CD8-positive, alpha-beta memory T cell (primary cell): ENCODE data around the gene ASTN2. TPM values are rescaled to one million over a fixed set of nuclear protein-coding genes. Genes with fewer than 3 reads are reported as not detected.
A peak's percentile ranks its signal among the peaks of the same experiment; 100 is the strongest.
"Not testable (repeated sequence)": the region's sequence is repeated elsewhere in the genome, so short reads cannot be mapped to it uniquely, and the experiment has no call there.

ENCODE experiments used
- CTCF ChIA-PET: fragments of 350-600 bp; sonication (Branson Sonifier 250); formaldehyde crosslinking; loops from one replicate; lab custom pipeline; 2021; ENCODE audit warnings: antibody characterized with exemption; lab: Charles Lee
- POLR2A ChIA-PET: fragments of 350-600 bp; sonication (Branson Sonifier 250); formaldehyde crosslinking; loops from one replicate; lab custom pipeline; 2021; ENCODE audit warnings: antibody characterized with exemption; lab: Charles Lee
- DNase-seq, 5 donors: peaks; one replicate each; pipeline versions ENCODE4 v3.0.0 to v3.0.0-alpha.2; 2020 to 2022; ENCODE audit warnings: mixed read lengths in 1 of 5
- H3K27ac ChIP-seq: one replicate; pipeline ENCODE4 v1.7.0; 2013; ENCODE audit warnings: low read depth, mild to moderate bottlenecking, low read length, moderate library complexity
- H3K27me3 ChIP-seq: 2 replicates; pipeline ENCODE4 v1.7.0; 2013; ENCODE audit warnings: low read length, mild to moderate bottlenecking; ENCODE audit not compliant: insufficient read depth, poor library complexity, severe bottlenecking
- H3K36me3 ChIP-seq: 2 replicates; pipeline ENCODE4 v1.7.0; 2013; ENCODE audit warnings: mild to moderate bottlenecking, low read length, moderate library complexity; ENCODE audit not compliant: insufficient read depth
- H3K4me1 ChIP-seq: 2 replicates; pipeline ENCODE4 v1.7.0; 2013; ENCODE audit warnings: mild to moderate bottlenecking, low read length, moderate library complexity; ENCODE audit not compliant: insufficient read depth
- H3K4me3 ChIP-seq: 2 replicates; pipeline ENCODE4 v1.7.0; 2013; ENCODE audit warnings: mild to moderate bottlenecking, low read length
- H3K9me3 ChIP-seq: 2 replicates; pipeline ENCODE4 v1.7.0; 2013; ENCODE audit warnings: mild to moderate bottlenecking, low read length
- H3K27ac Mint-ChIP-seq, 8 donors: one replicate each; pipeline ENCODE4 v1.8.0; 2020 to 2021; ENCODE audit warnings: mixed read lengths in 8 of 8, mild to moderate bottlenecking in 6 of 8, inconsistent platforms in 3 of 8, moderate library complexity in 3 of 8
- H3K27me3 Mint-ChIP-seq, 2 donors: one replicate each; pipeline ENCODE4 v1.8.0; 2020 to 2021; ENCODE audit warnings: mixed read lengths in 2 of 2, mild to moderate bottlenecking in 1 of 2, moderate library complexity in 1 of 2
- H3K36me3 Mint-ChIP-seq, 3 donors: one replicate each; pipeline ENCODE4 v1.8.0; 2020 to 2021; ENCODE audit warnings: mixed read lengths in 3 of 3, inconsistent platforms in 1 of 3, mild to moderate bottlenecking in 1 of 3
- H3K4me1 Mint-ChIP-seq, 3 donors: one replicate each; pipeline ENCODE4 v1.8.0; 2020 to 2021; ENCODE audit warnings: mixed read lengths in 3 of 3, inconsistent platforms in 1 of 3, mild to moderate bottlenecking in 1 of 3
- H3K4me3 Mint-ChIP-seq, 7 donors: one replicate each; pipeline ENCODE4 v1.8.0; 2020 to 2021; ENCODE audit warnings: mixed read lengths in 7 of 7, mild to moderate bottlenecking in 6 of 7, moderate library complexity in 4 of 7, inconsistent platforms in 2 of 7
- H3K9me3 Mint-ChIP-seq, 5 donors: one replicate each; pipeline ENCODE4 v1.8.0; 2020 to 2022; ENCODE audit warnings: mixed read lengths in 5 of 5, mild to moderate bottlenecking in 3 of 5, moderate library complexity in 2 of 5, inconsistent platforms in 1 of 5
- polyA plus RNA-seq: library from polyadenylated mRNA; unstranded; fragments of 300-500 nt; fragmentation: Illumina TruSeq; gene quantifications from one replicate; pipeline ENCODE4 v1.2.3, GENCODE V29; 2021
- total RNA-seq, 2 experiments: library from RNA; stranded (reverse); gene quantifications; one replicate each; pipeline ENCODE4 v1.2.3, GENCODE V29; 2021

The ASTN2 gene
- total and polyA plus RNA-seq, 3 experiments from 2014 or later = 4.1 to 4.8 (median 4.2) TPM

DNA sequence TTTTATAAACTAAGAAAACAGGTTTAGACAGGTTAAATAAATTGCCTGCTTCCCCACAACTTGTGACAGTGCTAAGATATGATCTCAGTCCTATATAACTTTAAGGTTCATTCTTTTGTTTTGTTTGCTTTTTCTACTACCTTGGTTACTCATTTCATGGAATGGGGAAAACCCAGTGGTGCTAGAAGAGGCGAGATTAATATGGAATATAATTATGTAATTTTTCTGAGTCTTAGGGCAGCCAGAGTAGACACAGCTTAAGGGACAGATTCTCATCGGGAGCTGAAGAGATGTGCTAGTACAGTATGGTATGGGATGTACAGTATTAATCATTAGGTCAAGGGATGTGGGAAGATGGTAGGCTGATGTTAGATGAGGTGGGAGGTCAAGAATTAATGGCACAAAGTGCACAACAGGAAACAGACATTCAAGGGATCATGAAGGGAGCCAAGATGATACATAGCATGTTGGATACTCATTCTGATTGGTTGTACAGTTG lies 721.6 kb downstream of the ASTN2 start:
- Mint-ChIP-seq H3K27ac (peak overlapping the region in 4 of 8 donors; percentile 3 to 43 (median 9)), H3K27me3 (no peaks in the 10 kb centered on the region), H3K36me3 (peaks cover 10 to 22% (median 16%) of the 10 kb centered on the region in 3 donors), H3K9me3 (no peaks in the 10 kb centered on the region), H3K4me1 (peaks cover 58 to 85% (median 81%) of the 10 kb centered on the region in 3 donors), H3K4me3 (no peak overlapping the region)
- peaks cover 22% of the 10 kb centered on the region for H3K4me1 ChIP-seq
- H3K36me3 ChIP-seq = peaks cover 6% of the 10 kb centered on the region
- no peak for DNase-seq
- ChIA-PET POLR2A (no interaction called here), CTCF (no interaction called here)
- no peak overlapping the region for H3K4me3 ChIP-seq
- H3K9me3 ChIP-seq = no peaks in the 10 kb centered on the region
- H3K27ac ChIP-seq = no peak overlapping the region
- H3K27me3 ChIP-seq = no peaks in the 10 kb centered on the region

DNA sequence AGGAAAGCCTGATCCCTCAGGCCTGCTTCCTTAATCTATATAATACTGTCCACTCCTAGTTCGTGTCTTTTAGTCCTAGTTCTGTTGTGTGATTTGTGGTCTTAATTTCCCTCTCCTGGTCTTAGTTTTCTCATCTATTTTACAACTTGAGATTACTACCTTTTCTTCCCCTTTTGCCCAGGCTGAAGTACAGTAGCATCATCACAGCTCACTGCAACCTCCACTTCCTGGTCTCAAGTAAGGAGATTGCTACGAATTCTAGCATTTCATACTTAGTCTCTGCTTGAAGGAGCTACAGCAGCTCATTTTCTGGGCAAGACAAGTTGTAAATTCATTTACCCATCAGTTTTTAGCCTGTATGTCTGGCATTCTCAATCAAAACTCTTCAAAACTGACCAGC lies 722.2 kb downstream of the ASTN2 start:
- no peaks in the 10 kb centered on the region for H3K27me3 ChIP-seq
- peaks cover 65 to 92% (median 88%) of the 10 kb centered on the region in 3 donors for H3K4me1 Mint-ChIP-seq
- peak overlapping the region in 2 of 7 donors; percentile 28 to 54 for H3K4me3 Mint-ChIP-seq
- no peaks in the 10 kb centered on the region for H3K27me3 Mint-ChIP-seq
- no peak overlapping the region for H3K27ac ChIP-seq
- no peaks in the 10 kb centered on the region for H3K9me3 Mint-ChIP-seq
- H3K36me3 Mint-ChIP-seq = peaks cover 3 to 15% (median 11%) of the 10 kb centered on the region in 3 donors
- peaks cover 3% of the 10 kb centered on the region for H3K36me3 ChIP-seq
- H3K4me1 ChIP-seq = peaks cover 28% of the 10 kb centered on the region
- H3K9me3 ChIP-seq = no peaks in the 10 kb centered on the region
- POLR2A ChIA-PET = no interaction called here
- CTCF ChIA-PET = no interaction called here
- no peak overlapping the region for H3K4me3 ChIP-seq
- peak overlapping the region in 4 of 8 donors; percentile 15 to 61 (median 48) for H3K27ac Mint-ChIP-seq
- no peak for DNase-seq

DNA sequence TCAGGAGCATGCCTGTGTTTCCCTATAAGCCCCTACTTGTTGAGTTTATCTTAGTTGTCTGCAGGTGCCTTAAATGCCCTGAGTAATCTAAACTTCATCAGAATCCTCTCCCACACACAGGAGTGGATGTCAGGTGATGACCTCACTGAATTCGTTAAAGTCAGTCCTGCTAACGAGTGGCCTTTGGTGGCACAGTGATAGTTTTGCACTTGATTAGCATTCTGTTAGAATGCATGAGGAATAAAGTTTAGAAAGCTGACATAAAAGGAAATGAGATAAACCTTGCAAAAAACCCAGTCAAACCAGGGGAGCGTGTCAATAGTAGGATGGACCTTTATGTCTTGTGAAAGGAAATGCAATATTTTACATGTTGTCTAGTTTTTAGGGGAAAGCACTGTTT lies 723.2 kb downstream of the ASTN2 start:
- Histone ChIP-seq H3K9me3 (no peaks in the 10 kb centered on the region), H3K36me3 (no peaks in the 10 kb centered on the region), H3K4me1 (peaks cover 31% of the 10 kb centered on the region), H3K4me3 (no peak overlapping the region), H3K27ac (no peak overlapping the region), H3K27me3 (no peaks in the 10 kb centered on the region)
- no peaks in the 10 kb centered on the region for H3K9me3 Mint-ChIP-seq
- H3K27ac Mint-ChIP-seq = no peak overlapping the region
- no peaks in the 10 kb centered on the region for H3K27me3 Mint-ChIP-seq
- ChIA-PET POLR2A (no interaction called here), CTCF (no interaction called here)
- H3K36me3 Mint-ChIP-seq = peaks cover 0 to 11% (median 9%) of the 10 kb centered on the region in 3 donors
- H3K4me3 Mint-ChIP-seq = peak overlapping the region in 1 of 7 donors; percentile 8
- peaks cover 67 to 94% (median 89%) of the 10 kb centered on the region in 3 donors for H3K4me1 Mint-ChIP-seq
- no peak for DNase-seq

DNA sequence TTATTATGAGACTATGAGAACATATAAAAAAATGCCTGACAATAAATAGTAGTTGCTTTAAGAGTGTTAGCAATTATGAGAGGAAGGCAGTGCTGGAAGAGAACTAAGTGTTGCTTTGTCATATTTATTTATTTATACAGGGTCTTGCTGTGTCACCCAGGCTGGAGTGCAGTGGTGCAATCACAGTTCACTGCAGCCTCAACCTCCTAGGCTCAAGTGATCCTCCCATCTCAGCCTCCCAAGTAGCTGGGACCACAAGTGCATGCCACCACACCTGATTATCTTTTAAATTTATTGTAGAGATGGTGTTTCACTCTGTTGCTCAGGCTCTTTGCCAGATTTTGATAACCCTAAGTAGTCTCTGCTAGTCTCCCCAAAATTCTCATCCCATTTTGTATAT lies 724.1 kb downstream of the ASTN2 start:
- peaks cover 68 to 94% (median 89%) of the 10 kb centered on the region in 3 donors for H3K4me1 Mint-ChIP-seq
- H3K36me3 ChIP-seq, H3K9me3 ChIP-seq, H3K27me3 Mint-ChIP-seq, H3K9me3 Mint-ChIP-seq, DNase-seq, H3K36me3 Mint-ChIP-seq, H3K27ac ChIP-seq, H3K4me3 ChIP-seq, CTCF ChIA-PET, POLR2A ChIA-PET, H3K27me3 ChIP-seq, H3K27ac Mint-ChIP-seq, H3K4me3 Mint-ChIP-seq: not testable (repeated sequence)
- H3K4me1 ChIP-seq = peaks cover 39% of the 10 kb centered on the region

DNA sequence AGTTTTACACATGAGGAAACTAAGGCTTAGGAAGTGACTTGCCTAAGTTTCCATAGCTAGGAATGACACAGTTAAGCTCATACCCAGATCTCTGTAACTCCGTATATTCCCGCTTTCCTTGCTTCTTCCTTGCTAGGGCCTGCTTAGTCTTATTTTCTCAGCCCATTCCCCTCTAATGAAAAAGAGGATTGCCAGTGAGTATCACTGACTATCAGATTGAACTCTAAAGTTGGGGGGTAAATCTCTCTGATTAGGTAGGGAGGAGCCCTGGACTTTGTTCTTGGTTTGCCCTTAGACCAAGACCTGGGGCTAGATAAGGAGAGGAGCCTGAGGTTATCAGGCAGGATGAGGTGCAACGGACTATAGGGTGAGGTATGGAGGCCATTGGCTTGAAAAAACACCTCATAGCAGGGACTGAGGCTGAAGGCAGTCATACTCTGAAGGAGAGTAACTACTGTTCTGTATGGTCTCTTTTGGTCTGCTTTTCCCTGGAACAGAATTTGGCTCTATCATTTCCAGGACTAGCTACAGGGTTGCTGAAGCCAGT lies 725.3 kb downstream of the ASTN2 start:
- Histone ChIP-seq H3K27me3 (no peaks in the 10 kb centered on the region), H3K27ac (no peak overlapping the region), H3K4me1 (peaks cover 44% of the 10 kb centered on the region), H3K9me3 (no peaks in the 10 kb centered on the region), H3K4me3 (no peak overlapping the region), H3K36me3 (no peaks in the 10 kb centered on the region)
- no peaks in the 10 kb centered on the region for H3K27me3 Mint-ChIP-seq
- H3K4me3 Mint-ChIP-seq = peak overlapping the region in 4 of 7 donors; percentile 1 to 96 (median 87)
- peaks cover 64 to 94% (median 89%) of the 10 kb centered on the region in 3 donors for H3K4me1 Mint-ChIP-seq
- H3K36me3 Mint-ChIP-seq = peaks cover 0 to 5% (median 3%) of the 10 kb centered on the region in 3 donors
- H3K27ac Mint-ChIP-seq = peak overlapping the region in 5 of 8 donors; percentile 17 to 69 (median 40)
- POLR2A ChIA-PET = no interaction called here
- no peaks in the 10 kb centered on the region for H3K9me3 Mint-ChIP-seq
- CTCF ChIA-PET = no interaction called here
- DNase-seq = no peak

DNA sequence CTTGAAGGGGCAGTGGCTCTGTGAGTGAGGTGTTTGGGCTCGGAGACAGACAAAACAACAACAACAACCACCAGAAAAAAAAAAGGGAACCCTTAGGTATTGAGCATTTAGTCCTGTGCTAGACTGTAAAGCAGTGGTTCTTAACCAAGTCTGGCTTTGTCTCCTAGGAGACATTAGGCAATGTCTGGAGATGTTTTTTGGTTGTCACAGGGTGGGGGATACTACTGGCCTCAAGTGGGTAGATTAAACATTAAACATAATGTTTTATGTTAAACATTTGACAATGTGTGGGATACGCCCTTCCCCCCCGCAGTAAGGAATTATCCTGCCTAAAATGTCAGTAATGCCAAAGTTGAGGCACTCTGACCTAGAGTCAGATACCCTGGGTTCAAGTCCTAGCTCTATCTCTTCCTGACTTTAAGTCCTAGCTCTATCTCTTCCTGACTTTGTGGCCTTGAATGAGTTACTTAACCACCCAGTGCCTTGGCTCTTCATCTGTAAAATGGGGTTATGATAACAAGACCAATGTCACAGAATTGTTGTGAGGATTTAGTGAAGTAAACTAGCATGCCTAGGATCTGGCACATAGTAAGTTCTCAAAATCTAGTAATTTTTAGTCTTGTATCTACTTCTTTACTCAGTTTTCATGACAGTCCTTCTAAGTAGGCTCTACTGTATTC lies 725.9 kb downstream of the ASTN2 start:
- H3K9me3 ChIP-seq = no peaks in the 10 kb centered on the region
- peaks cover 44% of the 10 kb centered on the region for H3K4me1 ChIP-seq
- peak overlapping the region; percentile 41 to 96 (median 88) for H3K4me3 Mint-ChIP-seq
- ChIA-PET CTCF (no interaction called here), POLR2A (no interaction called here)
- peaks cover 65 to 93% (median 89%) of the 10 kb centered on the region in 3 donors for H3K4me1 Mint-ChIP-seq
- no peaks in the 10 kb centered on the region for H3K27me3 Mint-ChIP-seq
- H3K36me3 ChIP-seq = no peaks in the 10 kb centered on the region
- H3K27ac ChIP-seq = no peak overlapping the region
- peaks cover 0 to 4% (median 3%) of the 10 kb centered on the region in 3 donors for H3K36me3 Mint-ChIP-seq
- no peak overlapping the region for H3K4me3 ChIP-seq
- no peaks in the 10 kb centered on the region for H3K27me3 ChIP-seq
- peak overlapping the region in 6 of 8 donors; percentile 6 to 92 (median 62) for H3K27ac Mint-ChIP-seq
- H3K9me3 Mint-ChIP-seq = no peaks in the 10 kb centered on the region
- no peak for DNase-seq

DNA sequence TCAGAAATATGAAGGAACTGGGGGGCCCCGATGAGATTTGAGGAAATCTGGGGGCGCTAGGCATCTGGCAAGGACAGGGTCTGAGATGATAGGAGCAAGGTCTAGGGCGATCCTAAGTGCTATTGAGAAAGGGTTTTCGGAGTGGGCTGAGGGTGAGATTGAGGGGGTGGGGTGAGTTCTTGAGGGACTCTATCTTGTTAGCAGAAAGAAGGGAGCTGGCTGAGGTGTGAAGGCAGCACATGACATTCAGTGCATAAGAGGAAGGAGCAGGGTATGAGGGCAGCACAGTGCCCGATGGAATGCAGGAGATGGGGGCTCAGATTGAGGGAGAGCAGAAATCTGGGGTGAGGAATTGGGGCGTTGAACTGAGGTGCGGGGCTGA lies 727.1 kb downstream of the ASTN2 start:
- Mint-ChIP-seq H3K27ac (peak overlapping the region; percentile 80 to 96 (median 90)), H3K36me3 (peaks cover 0 to 3% (median 1%) of the 10 kb centered on the region in 3 donors), H3K4me1 (peaks cover 58 to 81% (median 77%) of the 10 kb centered on the region in 3 donors), H3K4me3 (peak overlapping the region; percentile 88 to 96 (median 91)), H3K27me3 (no peaks in the 10 kb centered on the region), H3K9me3 (peaks cover 0 to 2% (median 0%) of the 10 kb centered on the region in 5 donors)
- ChIA-PET POLR2A (interaction anchor here (1.5 kb wide), 1 partner anchor 12 kb away, joined by 4 read pairs; no protein-coding TSS in a partner anchor), CTCF (no interaction called here)
- no peak overlapping the region for H3K27ac ChIP-seq
- no peaks in the 10 kb centered on the region for H3K36me3 ChIP-seq
- no peak for DNase-seq
- peak overlapping the region; percentile 59 for H3K4me3 ChIP-seq
- H3K9me3 ChIP-seq = no peaks in the 10 kb centered on the region
- peaks cover 44% of the 10 kb centered on the region for H3K4me1 ChIP-seq
- H3K27me3 ChIP-seq = no peaks in the 10 kb centered on the region
